Naive B cell (primary cell): ENCODE measurements around the gene INPP5D. TPM values are rescaled to one million over a fixed set of nuclear protein-coding genes. Genes with fewer than 3 reads are reported as not detected.

Experiments
- ATAC-seq, 2 donors: fragments of 150-1000 bp; cut with Tn5 transposase; 2 replicates each; pipeline ENCODE4 v1.10.0; 2021; ENCODE audit warnings: low read depth in 2 of 2, mild to moderate bottlenecking in 2 of 2, moderate library complexity in 2 of 2
- DNase-seq: peaks from one replicate; pipeline ENCODE4 v3.0.0; 2022
- H3K27ac Mint-ChIP-seq, 6 donors: one replicate each; pipeline ENCODE4 v1.8.0; 2020 to 2022; ENCODE audit warnings: mild to moderate bottlenecking in 6 of 6, mixed read lengths in 6 of 6, moderate library complexity in 5 of 6, inconsistent platforms in 2 of 6
- H3K27me3 Mint-ChIP-seq, 3 donors: one replicate each; pipeline ENCODE4 v1.8.0; 2021 to 2022; ENCODE audit warnings: mixed read lengths in 3 of 3, mild to moderate bottlenecking in 1 of 3
- H3K36me3 Mint-ChIP-seq, 2 donors: one replicate each; pipeline ENCODE4 v1.8.0; 2020 to 2022; ENCODE audit warnings: mixed read lengths in 2 of 2, inconsistent platforms in 1 of 2, mild to moderate bottlenecking in 1 of 2
- H3K4me1 Mint-ChIP-seq, 3 donors: one replicate each; pipeline ENCODE4 v1.8.0; 2020 to 2022; ENCODE audit warnings: mixed read lengths in 3 of 3, inconsistent platforms in 1 of 3, mild to moderate bottlenecking in 1 of 3, moderate library complexity in 1 of 3
- H3K4me3 Mint-ChIP-seq, 8 donors: one replicate each; pipeline ENCODE4 v1.8.0; 2020 to 2022; ENCODE audit warnings: mild to moderate bottlenecking in 8 of 8, mixed read lengths in 8 of 8, moderate library complexity in 8 of 8, inconsistent platforms in 2 of 8
- H3K9me3 Mint-ChIP-seq, 7 donors: one replicate each; pipeline ENCODE4 v1.8.0; 2020 to 2022; ENCODE audit warnings: mixed read lengths in 7 of 7, mild to moderate bottlenecking in 5 of 7, inconsistent platforms in 2 of 7, moderate library complexity in 1 of 7
- polyA plus RNA-seq, 6 donors: library from polyadenylated mRNA; unstranded; fragments of 300-500 nt; fragmentation: Illumina TruSeq; gene quantifications; one replicate each; pipeline ENCODE4 v1.2.3, GENCODE V29; 2021; ENCODE audit warnings: low read depth in 6 of 6

Gene INPP5D
- polyA plus RNA-seq, 6 donors from 2014 or later: 56.8 to 230 (median 102) TPM

DNA sequence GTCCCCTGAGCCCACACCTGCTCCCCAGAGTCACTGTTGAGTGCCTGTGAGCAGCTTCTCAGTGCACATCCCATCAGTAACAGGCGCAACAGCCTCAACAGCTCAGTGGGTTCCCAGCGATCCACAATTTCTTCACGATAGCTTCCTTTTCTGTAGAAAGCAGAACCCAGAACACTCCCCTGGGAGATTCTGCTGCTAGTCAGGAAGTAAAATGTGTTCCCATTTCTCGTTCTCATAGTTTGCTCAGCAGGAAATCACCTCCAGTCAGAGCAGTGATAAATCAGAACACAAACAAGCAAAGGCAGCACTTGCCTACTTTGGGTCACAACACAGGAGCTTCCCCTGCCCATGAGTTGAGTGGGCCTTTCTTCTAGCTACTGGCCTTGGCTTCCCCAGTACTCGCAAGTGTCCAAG, 142.4 kb downstream of the INPP5D start:
- H3K4me3 Mint-ChIP-seq: peak overlapping the region; percentile 9 to 83 (median 46)
- ATAC-seq: peak; percentile 75 to 77
- peak overlapping the region; percentile 63 to 96 (median 88) for H3K27ac Mint-ChIP-seq
- H3K9me3 Mint-ChIP-seq: peaks cover 0 to 5% (median 0%) of the 10 kb centered on the region in 7 donors
- no peaks in the 10 kb centered on the region for H3K27me3 Mint-ChIP-seq
- peaks cover 20 to 23% of the 10 kb centered on the region in 2 donors for H3K36me3 Mint-ChIP-seq
- H3K4me1 Mint-ChIP-seq: peaks cover 26 to 46% (median 42%) of the 10 kb centered on the region in 3 donors
- DNase-seq: peak; percentile 49

DNA sequence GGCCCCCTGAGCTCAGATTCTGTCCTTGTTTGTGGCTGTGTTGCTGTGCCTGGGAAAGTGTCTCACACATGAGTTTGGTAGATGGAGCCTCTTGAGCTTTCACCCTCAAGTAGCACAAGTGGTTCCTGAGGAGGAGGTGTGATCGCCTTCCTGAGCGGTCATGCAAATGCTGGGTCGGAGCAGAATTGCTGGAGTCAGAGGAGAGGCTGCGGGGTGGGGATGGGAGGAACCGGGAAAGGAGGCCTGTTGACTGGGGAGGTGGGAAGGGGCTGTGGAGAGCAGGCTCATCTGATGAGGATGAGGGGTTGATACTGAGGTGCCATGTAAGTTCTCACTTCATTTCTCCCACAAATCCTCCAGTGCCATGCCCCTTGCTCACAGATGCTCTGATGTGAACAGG, 142.9 kb downstream of the INPP5D start:
- no peaks in the 10 kb centered on the region for H3K27me3 Mint-ChIP-seq
- DNase-seq: no peak
- peaks cover 23 to 51% (median 42%) of the 10 kb centered on the region in 3 donors for H3K4me1 Mint-ChIP-seq
- H3K36me3 Mint-ChIP-seq: peaks cover 16 to 23% of the 10 kb centered on the region in 2 donors
- H3K27ac Mint-ChIP-seq: peak overlapping the region; percentile 84 to 96 (median 88)
- peak overlapping the region in 6 of 8 donors; percentile 33 to 65 (median 46) for H3K4me3 Mint-ChIP-seq
- peaks cover 0 to 5% (median 0%) of the 10 kb centered on the region in 7 donors for H3K9me3 Mint-ChIP-seq
- no peak for ATAC-seq

DNA sequence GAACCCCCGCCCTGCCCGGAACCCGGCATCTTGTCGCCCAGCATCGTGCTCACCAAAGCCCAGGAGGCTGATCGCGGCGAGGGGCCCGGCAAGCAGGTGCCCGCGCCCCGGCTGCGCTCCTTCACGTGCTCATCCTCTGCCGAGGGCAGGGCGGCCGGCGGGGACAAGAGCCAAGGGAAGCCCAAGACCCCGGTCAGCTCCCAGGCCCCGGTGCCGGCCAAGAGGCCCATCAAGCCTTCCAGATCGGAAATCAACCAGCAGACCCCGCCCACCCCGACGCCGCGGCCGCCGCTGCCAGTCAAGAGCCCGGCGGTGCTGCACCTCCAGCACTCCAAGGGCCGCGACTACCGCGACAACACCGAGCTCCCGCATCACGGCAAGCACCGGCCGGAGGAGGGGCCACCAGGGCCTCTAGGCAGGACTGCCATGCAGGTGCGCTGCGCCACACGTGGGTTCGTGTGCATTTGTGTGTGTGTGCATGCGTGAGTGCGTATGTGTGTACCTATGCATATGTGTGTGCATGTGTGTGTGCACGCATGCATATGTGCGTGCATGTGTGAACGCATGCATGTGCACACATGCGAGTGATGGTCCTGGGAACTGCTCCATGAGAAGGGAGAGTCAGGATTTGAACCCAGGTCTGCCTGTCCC, 144.3 kb downstream of the INPP5D start:
- H3K27ac Mint-ChIP-seq: peak overlapping the region in 3 of 6 donors; percentile 58 to 85 (median 71)
- DNase-seq (no peak), ATAC-seq (no peak)
- H3K4me1 Mint-ChIP-seq: peaks cover 28 to 63% (median 47%) of the 10 kb centered on the region in 3 donors
- H3K36me3 Mint-ChIP-seq: peaks cover 21 to 26% of the 10 kb centered on the region in 2 donors
- H3K9me3 Mint-ChIP-seq: peaks cover 0 to 5% (median 0%) of the 10 kb centered on the region in 7 donors
- no peak overlapping the region for H3K4me3 Mint-ChIP-seq
- H3K27me3 Mint-ChIP-seq: no peaks in the 10 kb centered on the region

DNA sequence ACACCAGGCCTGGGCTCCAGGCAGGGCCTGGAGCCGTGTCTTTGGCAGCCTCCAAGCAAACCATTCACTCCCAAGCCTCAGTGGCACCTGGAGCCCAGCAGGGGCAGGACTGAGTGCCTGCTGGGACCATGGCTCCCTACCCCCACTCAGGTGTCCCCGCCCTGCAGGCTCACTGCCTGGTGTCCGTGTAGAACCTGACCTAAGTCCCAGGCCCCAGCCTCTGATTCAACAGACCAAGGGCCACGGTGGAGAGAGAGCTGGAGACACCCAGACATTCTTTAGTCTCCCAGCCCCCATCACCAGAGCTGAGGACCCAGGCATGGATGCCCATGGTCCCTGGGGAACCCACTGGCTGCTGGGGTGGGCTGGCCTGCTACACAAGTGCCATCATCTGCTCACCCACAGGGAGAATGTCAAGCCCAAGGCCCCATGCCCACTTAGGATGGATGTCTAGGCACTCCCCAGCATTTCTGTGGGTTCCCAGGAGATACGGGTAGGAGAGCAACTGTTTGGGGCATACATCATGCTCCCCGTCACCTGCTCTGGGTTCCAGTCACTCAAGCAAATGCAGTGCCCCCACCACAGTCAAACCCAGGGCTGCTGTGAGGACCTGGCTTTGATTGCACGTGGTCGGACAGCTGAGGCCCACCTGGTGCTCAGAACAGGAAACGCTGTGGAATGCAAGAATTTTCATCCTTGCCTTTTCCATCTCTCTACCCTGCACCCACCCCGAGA, 148.4 kb downstream of the INPP5D start:
- Mint-ChIP-seq H3K4me1 (peaks cover 12 to 38% (median 21%) of the 10 kb centered on the region in 3 donors), H3K4me3 (peak overlapping the region in 1 of 8 donors; percentile 17), H3K27ac (peak overlapping the region in 3 of 6 donors; percentile 53 to 91 (median 77)), H3K36me3 (peaks cover 10 to 15% of the 10 kb centered on the region in 2 donors), H3K27me3 (no peaks in the 10 kb centered on the region), H3K9me3 (no peaks in the 10 kb centered on the region)
- DNase-seq (no peak), ATAC-seq (peak; percentile 13 to 16)

DNA sequence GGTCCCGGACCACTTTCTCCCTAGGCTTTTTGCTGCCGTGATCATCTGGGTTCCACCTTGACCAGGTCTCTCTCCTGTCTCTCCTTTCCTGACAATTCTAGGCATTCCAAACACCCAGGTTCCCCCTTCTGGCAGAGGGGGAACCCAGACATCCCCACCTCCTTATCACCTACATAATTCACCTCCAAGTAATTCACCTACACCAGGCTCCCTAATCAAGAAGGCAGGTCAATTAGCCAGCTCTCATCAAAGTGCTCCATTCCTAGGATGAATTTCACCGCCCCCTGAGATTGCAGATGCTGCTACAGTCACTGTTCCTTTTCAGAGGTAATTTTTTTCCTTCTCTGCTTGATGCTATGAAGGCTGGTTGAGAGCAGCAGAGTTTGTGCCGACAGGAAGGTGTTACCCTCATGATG, 149.0 kb downstream of the INPP5D start:
- H3K36me3 Mint-ChIP-seq: peaks cover 7 to 15% of the 10 kb centered on the region in 2 donors
- no peak for ATAC-seq

DNA sequence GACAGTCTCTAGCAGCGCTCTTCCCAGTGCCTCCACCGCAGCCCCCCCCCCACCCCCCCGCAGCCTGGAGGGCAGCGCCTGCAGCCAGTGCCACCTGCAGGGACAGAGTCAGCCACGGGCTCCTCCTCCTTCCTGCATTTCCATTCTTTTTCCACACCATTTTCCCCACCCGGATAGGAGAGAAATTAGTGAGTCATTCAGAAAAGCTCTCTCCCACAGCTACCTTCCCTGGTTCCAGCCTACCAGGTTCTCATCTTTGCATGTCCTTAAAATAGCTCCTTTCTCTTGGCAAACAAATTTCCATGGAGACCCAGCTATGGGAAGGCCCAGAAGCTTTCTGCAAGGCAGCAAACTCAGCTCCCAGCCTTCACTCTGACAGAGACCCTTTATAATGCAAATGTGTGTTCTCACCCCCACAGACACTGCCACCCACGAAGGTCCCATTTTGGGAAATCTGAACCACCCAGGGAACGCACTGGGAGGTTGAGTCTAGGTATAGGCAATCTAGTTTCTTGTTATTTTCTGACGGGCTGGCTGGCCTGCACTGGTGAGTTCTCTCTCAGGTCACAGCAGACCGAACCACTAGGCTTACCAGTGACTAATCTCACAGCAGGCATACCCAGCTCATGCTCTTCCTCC, 149.5 kb downstream of the INPP5D start:
- no peaks in the 10 kb centered on the region for H3K27me3 Mint-ChIP-seq
- no peaks in the 10 kb centered on the region for H3K9me3 Mint-ChIP-seq
- H3K4me3 Mint-ChIP-seq: peak overlapping the region in 2 of 8 donors; percentile 22 to 66
- peak overlapping the region in 5 of 6 donors; percentile 31 to 95 (median 77) for H3K27ac Mint-ChIP-seq
- peaks cover 12 to 33% (median 17%) of the 10 kb centered on the region in 3 donors for H3K4me1 Mint-ChIP-seq
- peaks cover 7 to 15% of the 10 kb centered on the region in 2 donors for H3K36me3 Mint-ChIP-seq
- no peak for ATAC-seq
- no peak for DNase-seq

More for the DNA sequence above, 149.0 kb downstream of the INPP5D start:
- Mint-ChIP-seq H3K9me3 (no peaks in the 10 kb centered on the region), H3K4me1 (peaks cover 12 to 36% (median 17%) of the 10 kb centered on the region in 3 donors), H3K27me3 (no peaks in the 10 kb centered on the region), H3K4me3 (peak overlapping the region in 2 of 8 donors; percentile 14 to 17), H3K27ac (peak overlapping the region in 5 of 6 donors; percentile 62 to 91 (median 76))
- DNase-seq: no peak

DNA sequence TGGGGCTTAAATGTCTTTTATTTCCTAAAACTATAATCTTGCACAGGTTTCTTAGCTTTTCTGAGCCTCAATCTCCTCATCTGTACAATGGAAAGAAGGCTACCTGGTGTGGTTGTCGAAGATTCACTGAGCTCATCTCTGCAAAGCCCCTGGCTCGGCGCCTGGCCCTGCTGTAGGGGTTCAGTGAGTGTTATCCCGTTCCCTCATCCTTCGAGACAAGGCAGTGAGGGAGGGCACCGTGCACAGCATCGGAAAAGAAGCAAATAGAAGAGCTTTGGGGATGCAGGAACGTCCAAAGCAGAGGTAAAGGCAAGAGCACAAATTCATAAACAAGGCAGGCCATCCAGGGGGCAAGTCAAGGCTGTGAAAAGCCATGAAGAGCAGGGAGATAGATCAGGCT, 150.1 kb downstream of the INPP5D start:
- ATAC-seq (no peak), DNase-seq (no peak)
- peaks cover 12 to 30% (median 15%) of the 10 kb centered on the region in 3 donors for H3K4me1 Mint-ChIP-seq
- no peaks in the 10 kb centered on the region for H3K27me3 Mint-ChIP-seq
- peak overlapping the region in 5 of 6 donors; percentile 31 to 95 (median 84) for H3K27ac Mint-ChIP-seq
- peak overlapping the region in 1 of 8 donors; percentile 20 for H3K4me3 Mint-ChIP-seq
- peaks cover 7 to 15% of the 10 kb centered on the region in 2 donors for H3K36me3 Mint-ChIP-seq
- no peaks in the 10 kb centered on the region for H3K9me3 Mint-ChIP-seq

DNA sequence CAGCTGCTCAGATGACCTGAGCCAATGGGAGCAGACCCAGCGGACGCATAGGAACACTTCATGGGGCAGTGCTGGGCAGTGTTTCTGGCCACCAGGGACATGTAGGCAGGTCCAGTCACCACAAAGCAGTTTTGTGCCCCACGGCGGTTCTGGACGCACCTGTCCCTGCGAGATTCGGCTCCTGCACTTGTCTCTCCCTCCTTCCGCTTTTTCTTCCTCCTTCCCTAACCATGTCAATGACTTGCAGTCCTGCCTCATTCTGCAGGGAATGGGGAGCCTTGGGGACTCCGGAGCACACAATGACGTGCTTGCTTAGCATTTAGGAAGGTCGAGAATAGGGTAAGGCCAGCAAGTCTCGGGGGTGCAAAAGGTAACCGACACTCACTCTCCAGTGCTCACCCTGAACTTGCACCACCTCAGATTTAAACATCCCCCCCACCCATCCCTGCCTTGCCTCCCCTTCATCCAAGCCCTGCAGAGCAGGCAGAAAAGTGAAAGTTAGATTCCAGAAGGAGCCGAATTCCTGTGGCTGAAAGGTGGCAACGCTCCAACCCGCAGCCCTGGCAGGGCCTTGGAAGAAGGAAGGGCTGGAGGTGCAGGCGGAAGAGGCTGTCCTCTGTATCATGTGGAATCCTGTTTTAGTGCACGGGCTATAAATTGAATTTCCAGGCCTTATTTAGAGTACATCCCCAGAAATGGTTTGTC, 150.9 kb downstream of the INPP5D start:
- no peak for ATAC-seq
- Mint-ChIP-seq H3K4me1 (peaks cover 12 to 30% (median 15%) of the 10 kb centered on the region in 3 donors), H3K36me3 (peaks cover 7 to 15% of the 10 kb centered on the region in 2 donors), H3K27me3 (no peaks in the 10 kb centered on the region), H3K27ac (peak overlapping the region in 2 of 6 donors; percentile 77 to 90), H3K4me3 (peak overlapping the region in 1 of 8 donors; percentile 38), H3K9me3 (no peaks in the 10 kb centered on the region)
- no peak for DNase-seq

DNA sequence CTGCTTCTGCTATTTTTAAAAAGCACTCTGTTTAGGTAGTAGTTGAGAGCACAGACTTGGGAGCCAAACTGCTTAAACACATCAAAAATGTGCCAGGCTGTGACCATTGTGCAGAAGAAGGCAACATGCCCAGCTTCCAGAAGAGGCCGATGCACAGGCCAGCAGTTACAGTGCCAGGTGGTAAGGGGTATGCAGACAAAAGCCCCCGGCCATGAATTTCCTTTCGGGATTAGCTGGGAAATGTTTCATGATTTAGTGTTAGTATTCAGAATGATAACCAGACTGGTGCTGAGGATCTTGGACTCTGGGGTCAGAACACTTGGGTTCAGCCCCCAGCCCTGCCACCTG, 151.4 kb downstream of the INPP5D start:
- H3K27ac Mint-ChIP-seq: peak overlapping the region in 2 of 6 donors; percentile 39 to 77
- no peak overlapping the region for H3K4me3 Mint-ChIP-seq
- no peaks in the 10 kb centered on the region for H3K9me3 Mint-ChIP-seq
- peaks cover 7 to 15% of the 10 kb centered on the region in 2 donors for H3K36me3 Mint-ChIP-seq
- H3K4me1 Mint-ChIP-seq: peaks cover 12 to 30% (median 15%) of the 10 kb centered on the region in 3 donors
- ATAC-seq (no peak), DNase-seq (no peak)
- H3K27me3 Mint-ChIP-seq: no peaks in the 10 kb centered on the region

DNA sequence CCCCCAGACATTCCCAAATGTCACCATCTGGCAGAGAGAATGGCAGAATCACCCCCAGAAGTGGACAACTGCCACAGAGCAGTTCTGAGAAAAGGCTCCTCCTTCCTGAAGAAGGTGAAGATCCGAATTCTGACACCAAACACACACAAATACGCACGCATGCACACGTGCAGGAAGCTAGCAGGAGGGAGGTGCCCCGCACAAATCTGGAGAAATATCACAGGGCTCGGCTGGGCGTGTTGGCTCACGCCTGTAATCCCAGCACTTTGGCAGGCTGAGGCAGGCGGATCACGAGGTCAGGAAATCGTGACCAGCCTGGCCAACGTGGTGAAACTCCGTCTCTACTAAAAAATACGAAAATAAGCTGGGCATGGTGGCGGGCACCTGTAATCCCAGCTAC, 152.9 kb downstream of the INPP5D start:
- H3K27ac Mint-ChIP-seq: peak overlapping the region in 1 of 6 donors; percentile 24
- no peaks in the 10 kb centered on the region for H3K9me3 Mint-ChIP-seq
- DNase-seq (no peak), ATAC-seq (no peak)
- H3K4me1 Mint-ChIP-seq: peaks cover 12 to 24% (median 15%) of the 10 kb centered on the region in 3 donors
- no peaks in the 10 kb centered on the region for H3K27me3 Mint-ChIP-seq
- peaks cover 7 to 15% of the 10 kb centered on the region in 2 donors for H3K36me3 Mint-ChIP-seq
- no peak overlapping the region for H3K4me3 Mint-ChIP-seq

DNA sequence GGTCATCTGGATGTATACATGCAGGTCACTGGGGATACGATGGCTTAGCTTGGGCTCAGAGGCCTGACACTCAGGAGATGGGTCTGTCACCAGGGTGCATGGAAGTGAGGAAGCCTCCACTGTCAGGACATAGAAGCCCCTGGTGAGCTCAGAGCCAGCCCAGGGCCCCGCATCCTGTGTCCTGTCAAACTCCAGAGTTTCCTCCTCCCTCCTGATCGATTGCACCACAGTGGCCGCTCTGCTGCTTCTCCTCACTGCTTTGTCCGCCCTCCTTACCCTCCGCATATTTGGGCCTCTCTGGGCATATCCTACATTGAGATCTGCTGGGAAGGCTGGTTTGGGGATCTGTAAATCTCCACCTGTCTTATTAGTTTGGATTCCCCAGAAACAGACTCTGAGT, 153.8 kb downstream of the INPP5D start:
- no peaks in the 10 kb centered on the region for H3K27me3 Mint-ChIP-seq
- DNase-seq (no peak), ATAC-seq (no peak)
- H3K27ac Mint-ChIP-seq: no peak overlapping the region
- peak overlapping the region in 1 of 8 donors; percentile 68 for H3K4me3 Mint-ChIP-seq
- H3K36me3 Mint-ChIP-seq: peaks cover 7 to 15% of the 10 kb centered on the region in 2 donors
- H3K9me3 Mint-ChIP-seq: no peaks in the 10 kb centered on the region
- H3K4me1 Mint-ChIP-seq: peaks cover 12 to 16% (median 15%) of the 10 kb centered on the region in 3 donors

DNA sequence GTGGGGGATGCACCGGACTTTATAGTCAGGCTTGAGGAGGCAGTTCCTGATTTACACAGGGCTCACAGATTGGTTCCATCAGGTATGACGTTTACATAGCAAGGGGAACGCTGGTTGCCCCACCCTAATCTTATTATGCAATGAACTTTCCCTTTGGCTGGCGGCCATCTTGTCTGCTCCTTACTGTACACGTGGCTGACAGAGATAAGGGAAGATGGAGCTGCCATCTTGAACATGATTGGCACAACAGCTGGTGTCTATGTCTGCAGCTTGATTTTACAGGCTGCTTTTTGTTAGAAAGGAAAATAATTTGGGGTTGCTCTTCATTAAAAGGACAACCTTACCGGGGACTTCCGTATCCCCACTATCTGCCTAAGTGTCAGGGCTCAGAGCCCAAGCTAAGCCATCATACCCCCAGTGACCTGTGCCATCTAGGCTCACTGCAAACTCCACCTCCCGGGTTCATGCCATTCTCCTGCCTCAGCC, 157.8 kb downstream of the INPP5D start:
- no peak for DNase-seq
- Mint-ChIP-seq H3K9me3 (no peaks in the 10 kb centered on the region), H3K27me3 (no peaks in the 10 kb centered on the region), H3K4me1 (peaks cover 0 to 11% (median 0%) of the 10 kb centered on the region in 3 donors), H3K4me3 (no peak overlapping the region), H3K36me3 (peaks cover 0 to 4% of the 10 kb centered on the region in 2 donors), H3K27ac (no peak overlapping the region)
- ATAC-seq: no peak
